ENCODE measurements around the gene UBP1. TPM values are rescaled to one million over a fixed set of nuclear protein-coding genes. Genes with fewer than 3 reads are reported as not detected.

Gene UBP1
- total RNA-seq, 1 experiment from 2014 or later: 40.9 TPM

DNA sequence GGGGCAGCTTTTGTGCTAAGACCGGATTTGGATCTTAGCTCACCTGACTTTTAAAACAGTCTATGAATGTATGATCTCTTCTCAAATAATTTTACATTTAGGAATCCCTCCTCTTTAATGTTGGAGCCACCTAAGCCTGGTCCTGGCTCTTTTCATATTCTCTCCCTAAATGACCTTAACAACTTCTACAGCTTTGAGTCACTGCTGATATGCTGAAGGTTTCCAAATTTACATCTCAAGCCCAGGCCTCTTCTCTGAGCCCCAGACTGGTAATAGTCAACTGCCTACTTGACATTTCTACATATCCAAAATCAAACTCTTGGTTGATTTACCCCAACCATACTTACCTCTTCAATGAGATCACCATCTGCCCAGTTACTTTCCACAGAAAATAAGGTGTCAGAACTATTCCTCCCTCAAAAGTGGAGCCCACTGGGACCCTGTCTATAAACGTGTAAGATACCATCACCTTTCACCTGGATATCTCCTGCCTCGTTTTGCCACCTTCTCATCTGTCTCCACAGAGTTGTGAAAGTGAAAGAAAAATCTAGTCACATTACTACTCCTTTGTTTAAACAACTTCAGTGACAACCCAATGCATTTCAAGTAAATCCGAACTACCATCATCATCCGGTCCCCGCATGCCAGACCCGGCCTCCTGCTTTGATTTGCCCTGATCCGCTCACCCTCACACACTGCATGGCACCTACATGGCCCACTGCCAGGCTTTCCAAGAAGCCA, 48.8 kb downstream of the UBP1 start:
- no peaks in the 10 kb centered on the region for H3K9me3 ChIP-seq (replicated peaks)
- H3K27ac ChIP-seq: no peak overlapping the region
- H3K36me3 ChIP-seq: peaks cover 12% of the 10 kb centered on the region
- no peaks in the 10 kb centered on the region for H3K4me1 ChIP-seq
- no peak overlapping the region for H3K4me3 ChIP-seq
- DNase-seq: no peak
- no peaks in the 10 kb centered on the region for H3K27me3 ChIP-seq

DNA sequence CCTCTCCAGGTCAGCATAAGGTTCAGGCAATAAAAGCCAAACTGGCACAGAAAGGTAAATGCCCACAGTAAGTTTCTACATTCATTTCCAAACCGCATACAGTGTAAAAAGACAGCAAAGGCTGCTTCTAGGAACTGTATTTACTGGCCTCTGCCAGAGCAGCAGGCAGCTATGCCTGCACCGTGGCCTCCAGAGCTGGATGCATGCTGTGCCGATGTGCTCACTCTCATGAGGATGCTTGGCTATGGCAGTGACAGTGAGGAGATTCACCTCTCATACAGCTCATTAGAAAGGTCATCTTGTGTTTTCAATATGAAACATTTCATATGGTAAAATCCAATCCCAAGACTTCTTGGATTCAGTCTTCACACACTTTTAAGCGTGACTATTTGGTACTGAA, 50.3 kb downstream of the UBP1 start:
- Histone ChIP-seq H3K27me3 (no peaks in the 10 kb centered on the region), H3K4me1 (no peaks in the 10 kb centered on the region), H3K36me3 (peaks cover 14% of the 10 kb centered on the region), H3K4me3 (no peak overlapping the region), H3K9me3 (replicated peaks) (no peaks in the 10 kb centered on the region), H3K27ac (no peak overlapping the region)
- no peak for DNase-seq

DNA sequence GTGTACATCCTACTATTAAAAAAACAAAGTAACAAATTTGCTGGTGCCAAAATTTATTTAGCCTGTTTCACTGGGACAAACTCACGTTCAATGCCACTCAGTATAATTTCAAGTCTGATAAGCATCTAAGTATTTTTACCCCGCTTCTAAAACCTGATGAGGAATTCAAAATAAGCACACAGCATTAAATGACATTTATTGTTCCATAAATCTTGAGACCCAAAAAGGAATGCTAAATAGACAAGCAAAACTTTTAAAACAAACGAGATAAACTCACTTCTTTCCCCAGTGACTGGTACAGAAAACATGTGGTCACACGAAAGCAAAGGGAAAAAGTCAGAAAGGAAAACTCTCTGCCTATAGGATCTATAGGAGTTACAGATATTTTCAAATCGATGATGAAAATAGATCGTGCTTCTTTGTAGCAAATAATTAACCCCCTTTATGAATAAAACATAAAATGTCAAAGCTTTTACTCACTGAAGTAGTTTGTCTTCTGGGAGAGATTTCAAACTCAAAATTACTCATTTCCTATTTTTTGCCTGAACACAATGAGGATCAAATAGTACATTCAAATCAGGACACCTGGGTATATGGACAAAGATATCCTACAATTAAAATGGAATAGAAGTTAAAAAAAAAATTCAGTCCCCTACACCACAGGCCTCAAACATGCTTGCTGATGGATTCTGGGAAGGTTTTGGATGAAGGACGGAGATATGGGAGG, 51.7 kb downstream of the UBP1 start:
- Histone ChIP-seq H3K4me1 (no peaks in the 10 kb centered on the region), H3K27me3 (no peaks in the 10 kb centered on the region), H3K4me3 (no peak overlapping the region), H3K27ac (no peak overlapping the region), H3K36me3 (peaks cover 14% of the 10 kb centered on the region), H3K9me3 (replicated peaks) (no peaks in the 10 kb centered on the region)
- DNase-seq: no peak

DNA sequence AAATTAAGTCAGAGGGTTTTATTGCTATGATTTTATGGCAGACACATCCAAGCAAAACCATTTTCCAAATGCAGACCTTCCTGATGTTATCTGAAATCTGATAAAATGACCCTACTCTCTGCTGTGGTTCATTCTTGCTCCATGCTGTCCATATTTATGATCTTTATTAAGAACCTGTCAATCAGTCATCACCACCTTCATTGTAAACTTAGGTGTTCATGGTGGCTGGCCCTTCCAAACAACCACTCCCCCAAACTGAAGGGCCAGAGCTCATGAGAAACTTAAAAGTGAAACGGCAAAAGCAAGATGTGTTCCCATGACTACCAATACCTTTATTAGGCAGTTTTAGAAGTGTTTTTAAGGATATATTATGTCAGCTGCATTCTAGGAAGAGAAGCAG, 53.6 kb downstream of the UBP1 start:
- DNase-seq: no peak
- Histone ChIP-seq H3K4me1 (no peaks in the 10 kb centered on the region), H3K27ac (no peak overlapping the region), H3K9me3 (replicated peaks) (no peaks in the 10 kb centered on the region), H3K4me3 (no peak overlapping the region), H3K27me3 (no peaks in the 10 kb centered on the region), H3K36me3 (peaks cover 14% of the 10 kb centered on the region)

DNA sequence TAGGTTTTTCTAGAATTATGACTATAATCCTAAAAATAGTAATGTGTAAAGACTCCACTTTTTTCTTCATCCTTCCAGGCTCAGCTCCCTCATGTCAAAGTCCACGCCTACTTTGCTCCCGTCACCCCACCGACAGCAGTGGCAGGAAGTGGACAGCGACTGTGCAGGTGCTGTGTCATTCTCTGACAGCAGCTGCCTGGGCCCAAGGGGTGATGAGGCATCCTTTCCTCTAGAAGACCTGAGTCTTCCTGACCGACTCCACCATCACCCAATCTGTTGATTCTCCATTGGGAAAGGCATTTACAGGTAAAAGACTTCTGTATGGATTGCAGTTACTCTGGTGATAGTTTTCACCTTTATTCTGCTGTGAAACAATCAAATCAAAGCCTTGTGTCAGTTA, 54.8 kb downstream of the UBP1 start:
- no peaks in the 10 kb centered on the region for H3K27me3 ChIP-seq
- no peaks in the 10 kb centered on the region for H3K4me1 ChIP-seq
- no peaks in the 10 kb centered on the region for H3K9me3 ChIP-seq (replicated peaks)
- H3K27ac ChIP-seq: no peak overlapping the region
- DNase-seq: no peak
- H3K36me3 ChIP-seq: peaks cover 14% of the 10 kb centered on the region
- no peak overlapping the region for H3K4me3 ChIP-seq

DNA sequence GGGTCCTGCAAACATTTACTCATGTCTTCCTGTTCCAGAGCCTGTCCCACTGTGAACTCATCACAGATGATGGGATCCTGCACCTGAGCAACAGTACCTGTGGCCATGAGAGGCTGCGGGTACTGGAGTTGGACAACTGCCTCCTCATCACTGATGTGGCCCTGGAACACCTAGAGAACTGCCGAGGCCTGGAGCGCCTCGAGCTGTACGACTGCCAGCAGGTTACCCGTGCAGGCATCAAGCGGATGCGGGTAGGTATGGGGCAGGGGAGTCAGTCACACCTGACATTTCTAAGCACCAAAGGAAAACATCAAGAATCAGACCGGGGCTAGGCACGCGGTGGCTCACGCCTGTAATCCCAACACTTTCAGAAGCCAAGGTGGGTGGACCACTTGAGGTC, 56.3 kb downstream of the UBP1 start:
- Histone ChIP-seq H3K27me3 (no peaks in the 10 kb centered on the region), H3K27ac (no peak overlapping the region), H3K9me3 (replicated peaks) (no peaks in the 10 kb centered on the region), H3K4me1 (no peaks in the 10 kb centered on the region), H3K4me3 (no peak overlapping the region), H3K36me3 (peaks cover 10% of the 10 kb centered on the region)
- no peak for DNase-seq

DNA sequence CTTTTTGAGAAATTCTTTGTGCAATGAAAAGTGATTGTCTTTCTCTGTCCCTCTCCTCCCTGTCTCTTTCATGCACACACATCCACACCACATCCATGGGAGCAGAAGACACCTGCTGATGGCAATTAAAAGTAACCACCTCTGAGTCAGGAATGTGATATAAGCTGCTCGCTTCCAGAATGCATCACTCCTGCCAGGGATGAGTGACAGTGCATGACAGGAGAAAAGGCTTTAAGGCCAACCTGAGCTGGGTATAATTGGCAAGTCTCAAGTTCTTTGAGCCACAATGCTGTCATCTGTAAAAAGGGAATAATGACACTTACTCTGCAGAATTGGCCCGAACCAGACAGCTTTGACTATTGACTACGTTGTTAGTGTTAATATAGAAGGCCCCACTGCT, 59.6 kb downstream of the UBP1 start:
- no peaks in the 10 kb centered on the region for H3K27me3 ChIP-seq
- H3K9me3 ChIP-seq (replicated peaks): no peaks in the 10 kb centered on the region
- no peak for DNase-seq
- H3K4me3 ChIP-seq: no peak overlapping the region
- no peak overlapping the region for H3K27ac ChIP-seq
- no peaks in the 10 kb centered on the region for H3K4me1 ChIP-seq
- no peaks in the 10 kb centered on the region; the same call in 1 of the 2 replicates for H3K36me3 ChIP-seq

DNA sequence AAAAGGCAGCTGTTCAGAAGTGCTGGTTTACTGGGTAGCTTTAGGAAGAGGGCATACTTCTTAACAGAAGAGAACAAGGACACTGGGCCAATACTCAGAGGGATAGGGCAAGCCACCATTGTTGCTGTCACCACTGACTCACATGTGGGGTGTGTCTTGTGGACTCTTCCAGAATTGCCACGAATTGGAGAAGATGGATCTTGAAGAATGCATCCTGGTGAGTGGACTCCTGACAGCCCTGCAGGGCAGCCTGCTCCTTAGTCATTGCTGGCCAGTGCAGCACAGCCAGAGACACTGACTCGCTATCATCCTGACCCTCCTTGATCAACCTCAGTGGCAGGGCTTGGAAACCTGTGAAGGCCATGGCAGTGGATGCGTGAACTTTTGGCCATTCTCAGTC, 62.3 kb downstream of the UBP1 start:
- no peaks in the 10 kb centered on the region for H3K9me3 ChIP-seq (replicated peaks)
- no peak for DNase-seq
- H3K4me3 ChIP-seq: no peak overlapping the region
- no peaks in the 10 kb centered on the region for H3K36me3 ChIP-seq
- no peak overlapping the region for H3K27ac ChIP-seq
- H3K27me3 ChIP-seq: no peaks in the 10 kb centered on the region
- H3K4me1 ChIP-seq: no peaks in the 10 kb centered on the region

DNA sequence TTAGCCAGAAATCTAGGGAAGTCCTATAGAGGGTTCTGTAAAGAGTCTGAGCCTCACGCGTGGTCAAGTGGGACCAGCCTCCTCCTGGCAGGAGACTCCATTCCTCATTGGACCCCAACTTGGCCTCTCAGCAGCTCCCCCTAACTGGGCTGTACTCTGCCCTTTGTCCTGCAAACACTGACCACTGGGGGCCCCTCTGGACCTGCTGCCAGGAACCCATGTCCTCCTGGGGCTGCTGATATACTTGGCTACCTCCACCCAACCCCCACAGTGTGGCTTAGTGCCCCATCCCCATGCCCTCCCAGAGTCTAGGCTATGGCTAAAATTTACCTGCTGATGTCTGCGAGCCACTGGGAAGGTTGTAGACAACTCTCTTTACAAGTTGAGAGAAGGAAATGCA, 62.7 kb downstream of the UBP1 start:
- no peaks in the 10 kb centered on the region for H3K4me1 ChIP-seq
- no peak for DNase-seq
- H3K9me3 ChIP-seq (replicated peaks): no peaks in the 10 kb centered on the region
- H3K27me3 ChIP-seq: no peaks in the 10 kb centered on the region
- H3K4me3 ChIP-seq: no peak overlapping the region
- H3K36me3 ChIP-seq: no peaks in the 10 kb centered on the region
- no peak overlapping the region for H3K27ac ChIP-seq

DNA sequence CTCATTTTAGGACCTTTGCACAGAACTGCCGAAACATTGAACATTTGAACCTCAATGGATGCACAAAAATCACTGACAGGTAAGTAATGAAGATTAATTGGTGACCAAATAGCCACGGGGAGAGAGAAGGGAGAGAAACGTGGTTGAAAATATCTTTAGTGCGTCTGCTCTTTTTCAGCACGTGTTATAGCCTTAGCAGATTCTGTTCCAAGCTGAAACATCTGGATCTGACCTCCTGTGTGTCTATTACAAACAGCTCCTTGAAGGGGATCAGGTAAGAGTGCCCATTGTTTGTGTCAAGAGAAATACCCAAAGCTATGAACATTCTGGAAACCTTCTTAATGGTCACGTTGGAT, 67.1 kb downstream of the UBP1 start:
- no peaks in the 10 kb centered on the region for H3K9me3 ChIP-seq (replicated peaks)
- no peaks in the 10 kb centered on the region for H3K4me1 ChIP-seq
- DNase-seq: no peak
- H3K27ac ChIP-seq: no peak overlapping the region
- H3K27me3 ChIP-seq: no peaks in the 10 kb centered on the region
- no peak overlapping the region for H3K4me3 ChIP-seq
- no peaks in the 10 kb centered on the region for H3K36me3 ChIP-seq

DNA sequence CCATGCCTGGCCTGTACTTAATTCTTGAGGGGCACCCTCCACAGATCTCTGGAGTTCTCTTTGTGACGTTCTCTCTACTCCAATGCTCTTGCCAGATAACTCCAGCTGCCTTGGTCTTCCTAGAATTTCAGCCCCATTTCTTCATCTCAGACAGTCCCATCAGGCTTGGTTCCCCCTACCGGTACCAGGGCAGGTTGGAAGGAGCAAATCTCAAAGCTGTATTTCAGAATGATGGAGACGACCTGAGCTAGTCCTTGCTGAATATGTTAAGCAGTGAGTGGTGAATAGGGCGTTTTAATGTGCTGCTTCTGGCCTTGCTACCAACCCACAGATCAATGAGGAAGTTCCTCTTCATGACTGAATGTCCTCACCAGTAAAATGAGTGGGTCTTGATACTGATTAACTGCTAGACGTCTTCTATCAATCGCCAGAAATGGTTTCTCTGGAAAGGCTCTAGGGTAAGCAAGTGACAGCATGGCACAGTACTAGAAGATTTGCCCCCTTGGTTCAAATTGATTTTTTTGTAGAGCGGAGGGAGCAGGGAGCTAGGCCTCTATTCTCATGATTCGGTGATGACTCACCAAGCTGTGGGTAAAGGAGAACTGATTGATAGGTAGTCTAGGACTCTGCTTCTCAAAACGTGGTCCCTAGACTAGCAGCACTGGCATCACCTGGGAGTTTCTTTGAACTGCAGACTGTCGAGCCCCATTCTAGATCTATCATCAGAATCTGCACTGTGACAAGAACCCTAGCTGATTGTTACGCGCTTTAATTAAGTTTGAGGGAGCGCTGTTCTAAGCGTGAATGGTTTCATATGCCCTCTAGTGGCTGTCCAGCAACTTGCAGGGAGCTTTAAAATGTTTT, 67.8 kb downstream of the UBP1 start:
- no peak overlapping the region for H3K27ac ChIP-seq
- H3K36me3 ChIP-seq: no peaks in the 10 kb centered on the region
- H3K9me3 ChIP-seq (replicated peaks): no peaks in the 10 kb centered on the region
- peak; percentile 10 to 53 for DNase-seq
- H3K4me1 ChIP-seq: no peaks in the 10 kb centered on the region
- no peak overlapping the region for H3K4me3 ChIP-seq
- H3K27me3 ChIP-seq: no peaks in the 10 kb centered on the region

DNA sequence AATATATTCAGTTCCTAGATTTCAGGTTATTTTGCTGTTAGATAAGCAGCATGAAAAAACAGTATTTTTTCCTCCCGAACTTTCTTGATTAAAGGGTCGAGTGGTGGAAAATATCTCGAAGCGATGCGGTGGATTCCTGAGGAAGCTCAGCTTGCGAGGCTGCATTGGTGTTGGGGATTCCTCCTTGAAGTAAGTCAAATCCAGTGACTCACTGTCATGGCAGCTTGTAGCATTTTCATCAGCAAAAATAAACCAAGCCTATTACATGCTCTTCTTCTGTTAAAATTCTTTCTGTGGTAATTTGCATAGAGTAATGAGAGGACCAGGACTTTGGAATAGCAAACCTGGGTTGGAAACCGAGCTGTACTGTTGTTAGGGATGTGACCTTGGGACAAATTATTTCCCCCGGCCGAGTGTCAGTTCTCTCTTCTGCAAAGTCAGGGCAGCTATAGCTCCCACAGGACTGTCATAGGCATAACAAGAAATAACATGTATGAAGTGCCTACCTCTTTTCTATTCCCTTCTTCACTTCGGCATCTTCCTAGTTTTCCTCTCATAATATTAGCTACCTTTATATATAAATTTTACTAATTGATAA, 75.6 kb downstream of the UBP1 start:
- no peak for DNase-seq
- Histone ChIP-seq H3K9me3 (replicated peaks) (no peaks in the 10 kb centered on the region), H3K4me1 (no peaks in the 10 kb centered on the region), H3K27ac (no peak overlapping the region), H3K36me3 (no peaks in the 10 kb centered on the region), H3K4me3 (no peak overlapping the region), H3K27me3 (no peaks in the 10 kb centered on the region)

DNA sequence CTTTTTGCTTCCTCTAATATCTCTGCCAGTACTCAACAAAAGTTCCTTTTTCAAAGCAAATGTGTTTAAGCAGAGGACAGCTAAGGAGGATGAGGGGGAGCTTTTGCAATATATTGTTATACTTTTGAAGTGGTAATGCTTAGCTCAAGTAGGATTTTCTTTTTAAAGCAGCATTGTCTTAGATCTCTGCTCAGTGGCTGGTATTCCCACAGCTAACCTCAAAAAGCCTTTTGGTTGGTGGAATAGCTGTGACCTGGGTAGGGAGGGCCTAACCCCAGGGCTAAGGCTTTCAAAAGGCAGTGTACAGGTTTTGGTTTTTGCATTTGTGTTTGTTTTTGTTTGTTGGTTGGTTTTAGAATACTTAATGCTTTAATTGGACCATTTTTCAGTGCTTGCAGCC, 76.1 kb downstream of the UBP1 start:
- Histone ChIP-seq H3K9me3 (replicated peaks) (no peaks in the 10 kb centered on the region), H3K27me3 (no peaks in the 10 kb centered on the region), H3K27ac (no peak overlapping the region), H3K4me1 (no peaks in the 10 kb centered on the region), H3K4me3 (no peak overlapping the region), H3K36me3 (no peaks in the 10 kb centered on the region)
- no peak for DNase-seq

DNA sequence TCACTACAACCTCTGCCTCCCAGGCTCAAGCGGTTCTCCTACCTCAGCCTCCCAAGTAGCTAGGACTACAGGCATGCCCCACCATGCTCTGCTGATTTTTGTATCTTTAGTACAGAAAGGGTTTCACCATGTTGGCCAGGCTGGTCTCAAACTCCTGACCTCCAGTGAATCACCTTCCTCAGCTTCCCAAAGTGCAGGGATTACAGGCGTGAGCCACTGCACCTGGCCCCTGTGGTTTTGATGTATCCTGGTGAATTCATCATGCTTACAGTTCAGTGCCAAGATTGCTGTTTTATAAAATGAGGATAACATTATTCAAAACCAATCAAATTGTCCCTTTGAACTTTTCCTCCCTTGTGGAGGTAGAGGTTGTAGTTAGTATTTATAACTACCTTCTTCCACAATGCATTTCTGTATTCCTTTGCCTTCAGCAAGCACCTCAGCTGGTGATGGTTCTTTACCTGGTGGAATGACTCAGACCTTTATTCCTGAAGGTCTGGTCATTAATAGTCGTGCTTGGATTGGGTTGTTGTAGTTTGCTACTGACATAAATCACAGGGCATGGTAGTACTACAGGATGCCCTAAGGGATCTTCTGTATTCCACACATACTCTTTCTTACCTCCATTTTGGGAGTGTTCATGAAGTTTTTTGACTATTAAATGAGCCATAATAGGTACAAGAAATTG, 76.9 kb downstream of the UBP1 start:
- no peak overlapping the region for H3K4me3 ChIP-seq
- H3K4me1 ChIP-seq: no peaks in the 10 kb centered on the region
- no peaks in the 10 kb centered on the region for H3K36me3 ChIP-seq
- H3K27ac ChIP-seq: no peak overlapping the region
- no peaks in the 10 kb centered on the region for H3K9me3 ChIP-seq (replicated peaks)
- H3K27me3 ChIP-seq: no peaks in the 10 kb centered on the region
- no peak for DNase-seq

All from SJCRH30 (cell line).